H1 (cell line): ENCODE measurements around the gene SCGB2B2. TPM values are rescaled to one million over a fixed set of nuclear protein-coding genes. Genes with fewer than 3 reads are reported as not detected.
A peak's percentile ranks its signal among the peaks of the same experiment; 100 is the strongest.
"Not testable (repeated sequence)": the region's sequence is repeated elsewhere in the genome, so short reads cannot be mapped to it uniquely, and the experiment has no call there.

Experiments
- CTCF ChIA-PET: fragments of 300-600 bp; sonication (Branson Sonifier 250); formaldehyde crosslinking; loops from one replicate; lab custom pipeline; 2021; ENCODE audit not compliant: partially characterized antibody; lab: Charles Lee
- POLR2A ChIA-PET: fragments of 300-600 bp; sonication (Branson Sonifier 250); formaldehyde crosslinking; loops from one replicate; lab custom pipeline; 2021; ENCODE audit warnings: inconsistent platforms; ENCODE audit not compliant: partially characterized antibody; lab: Charles Lee
- DNase-seq, 2 experiments: peaks; one replicate each; pipeline versions ENCODE4 v3.0.0 to v3.0.0-alpha.2; 2010 to 2022; ENCODE audit warnings: low spot score in 2 of 2, low read depth in 1 of 2, mixed read lengths in 1 of 2
- FAIRE-seq: peaks from 2 replicates; lab custom pipeline; 2011; peaks lifted over from hg19 to GRCh38; lab: Jason Lieb, UNC
- H2AFZ ChIP-seq: 2 replicates; pipeline ENCODE4 v1.8.1; 2012; ENCODE audit warnings: low read length, inconsistent platforms
- H2AK5ac ChIP-seq: 2 replicates; pipeline ENCODE4 v1.6.1; 2013; ENCODE audit warnings: low read depth, low read length
- H2BK120ac ChIP-seq: replicated peaks from 2 replicates; pipeline ENCODE3; 2013; ENCODE audit warnings: low read depth, low read length, inconsistent platforms
- H2BK12ac ChIP-seq: 2 replicates; pipeline ENCODE4 v1.6.1; 2013; ENCODE audit warnings: low read depth, low read length
- H2BK15ac ChIP-seq: 2 replicates; pipeline ENCODE4 v1.6.1; 2013; ENCODE audit warnings: low read length
- H2BK20ac ChIP-seq: 2 replicates; pipeline ENCODE4 v1.6.1; 2013; ENCODE audit warnings: low read length
- H2BK5ac ChIP-seq: 2 replicates; pipeline ENCODE4 v1.6.1; 2013; ENCODE audit warnings: low read depth, low read length
- H3K14ac ChIP-seq: 2 replicates; pipeline ENCODE4 v1.6.1; 2013; ENCODE audit warnings: inconsistent platforms; ENCODE audit not compliant: insufficient read length
- H3K18ac ChIP-seq: 2 replicates; pipeline ENCODE4 v1.6.1; 2013; ENCODE audit warnings: low read length; ENCODE audit errors: extremely low read depth
- H3K23ac ChIP-seq: 2 replicates; pipeline ENCODE4 v1.6.1; 2013; ENCODE audit warnings: inconsistent platforms; ENCODE audit not compliant: insufficient read length
- H3K23me2 ChIP-seq: 2 replicates; pipeline ENCODE4 v1.6.1; 2013; ENCODE audit warnings: low read depth, low read length
- H3K27ac ChIP-seq: 2 replicates; pipeline ENCODE4 v1.6.1; 2011; ENCODE audit warnings: low read depth, low read length, inconsistent platforms
- H3K27me3 ChIP-seq, 4 experiments: replicated peaks in 1 of 4; 1 replicate in 1 of 4; 2 replicates in 3 of 4; pipeline versions ENCODE4 v1.6.1 to v1.8.1; 2011 to 2013; ENCODE audit warnings: low read length in 3 of 4, mild to moderate bottlenecking in 3 of 4, inconsistent platforms in 2 of 4, mixed read lengths in 2 of 4, moderate library complexity in 1 of 4; ENCODE audit not compliant: control insufficient read depth in 3 of 4, insufficient read depth in 3 of 4; ENCODE audit errors: extremely low read depth in 1 of 4
- H3K36me3 ChIP-seq, 4 experiments: 2 replicates each; pipeline versions ENCODE4 v1.6.1 to v1.8.1; 2011 to 2013; ENCODE audit warnings: mild to moderate bottlenecking in 4 of 4, low read length in 3 of 4, moderate library complexity in 2 of 4, control low read depth in 1 of 4, inconsistent platforms in 1 of 4; ENCODE audit not compliant: insufficient read depth in 4 of 4, control insufficient read depth in 2 of 4
- H3K4ac ChIP-seq: replicated peaks from 2 replicates; pipeline ENCODE3; 2013; ENCODE audit warnings: low read length, low read depth, mixed read lengths, inconsistent platforms; ENCODE audit not compliant: insufficient read length
- H3K4me1 ChIP-seq, 4 experiments: replicated peaks in 1 of 4; 1 replicate in 1 of 4; 2 replicates in 3 of 4; pipeline versions ENCODE4 v1.6.1 to v1.8.1; 2011 to 2013; ENCODE audit warnings: low read length in 3 of 4, inconsistent platforms in 2 of 4, mixed read lengths in 1 of 4; ENCODE audit not compliant: insufficient read depth in 4 of 4, control insufficient read depth in 3 of 4
- H3K4me2 ChIP-seq, 2 experiments: 2 replicates each; pipeline versions ENCODE4 v1.6.1 to v1.8.1; 2011 to 2013; ENCODE audit warnings: low read depth in 2 of 2, low read length in 2 of 2, control low read depth in 1 of 2, inconsistent platforms in 1 of 2, mild to moderate bottlenecking in 1 of 2; ENCODE audit not compliant: insufficient read depth in 1 of 2
- H3K4me3 ChIP-seq, 4 experiments: fragments of 200-600, 300-600 bp in 1 of 4; sonication (generic), shearing (Covaris generic), sonication (Bioruptor Twin) in 1 of 4; 2 replicates each; pipeline versions ENCODE4 v1.5.1 to v1.8.1; 2011 to 2016; ENCODE audit warnings: low read length in 4 of 4, low read depth in 3 of 4, control low read depth in 2 of 4, inconsistent platforms in 2 of 4, mild to moderate bottlenecking in 2 of 4, mixed read lengths in 1 of 4, moderate library complexity in 1 of 4; ENCODE audit not compliant: insufficient read depth in 2 of 4; ENCODE audit errors: extremely low read depth in 1 of 4
- H3K56ac ChIP-seq: replicated peaks from 2 replicates; pipeline ENCODE3; 2013; ENCODE audit warnings: low read depth, mild to moderate bottlenecking, mixed read lengths, low read length, inconsistent platforms; ENCODE audit not compliant: insufficient read length
- H3K79me1 ChIP-seq: 2 replicates; pipeline ENCODE4 v1.6.1; 2013; ENCODE audit warnings: low read depth, low read length, control low read depth
- H3K79me2 ChIP-seq, 2 experiments: 2 replicates each; pipeline versions ENCODE4 v1.6.1 to v1.8.1; 2012 to 2013; ENCODE audit warnings: low read length in 2 of 2, mild to moderate bottlenecking in 2 of 2, inconsistent platforms in 1 of 2; ENCODE audit not compliant: insufficient read depth in 2 of 2, control insufficient read depth in 1 of 2
- H3K9ac ChIP-seq, 4 experiments: replicated peaks in 1 of 4; 1 replicate in 1 of 4; 2 replicates in 3 of 4; pipeline versions ENCODE4 v1.6.1 to v1.8.1; 2011 to 2013; ENCODE audit warnings: low read depth in 3 of 4, low read length in 3 of 4, control low read depth in 2 of 4, mild to moderate bottlenecking in 2 of 4, moderate library complexity in 2 of 4, inconsistent platforms in 1 of 4; ENCODE audit errors: extremely low read depth in 1 of 4
- H3K9me3 ChIP-seq, 2 experiments: 2 replicates each; pipeline versions ENCODE4 v1.6.1 to v1.8.1; 2012 to 2013; ENCODE audit warnings: mild to moderate bottlenecking in 2 of 2, moderate library complexity in 2 of 2, control low read depth in 1 of 2, inconsistent platforms in 1 of 2, low read depth in 1 of 2, low read length in 1 of 2, mixed read lengths in 1 of 2; ENCODE audit not compliant: insufficient read depth in 2 of 2
- H4K20me1 ChIP-seq, 2 experiments: replicated peaks in 1 of 2; 2 replicates each; pipeline versions ENCODE3 to v1.8.1; 2011 to 2013; ENCODE audit warnings: inconsistent platforms in 2 of 2, low read length in 2 of 2, mild to moderate bottlenecking in 1 of 2; ENCODE audit not compliant: insufficient read depth in 2 of 2, control insufficient read depth in 1 of 2
- H4K5ac ChIP-seq: 2 replicates; pipeline ENCODE4 v1.6.1; 2013; ENCODE audit warnings: low read length, low read depth, mixed read lengths, inconsistent platforms; ENCODE audit not compliant: insufficient read length
- H4K8ac ChIP-seq: 2 replicates; pipeline ENCODE4 v1.8.0; 2013; ENCODE audit warnings: mild to moderate bottlenecking, moderate library complexity, low read length, inconsistent platforms; ENCODE audit not compliant: insufficient read depth; ENCODE audit errors: extremely low read depth
- H4K91ac ChIP-seq: replicated peaks from 2 replicates; pipeline ENCODE3; 2013; ENCODE audit warnings: low read length, mixed read lengths, inconsistent platforms; ENCODE audit not compliant: insufficient read length
- WGBS, 2 experiments: shearing (Covaris generic) in 1 of 2; methylation state at CpG; one replicate each; pipeline versions ENCODE4 v1.1.6 to v1.1.7; 2013 to 2015; ENCODE audit warnings: low lambda C conversion rate in 2 of 2, mixed read lengths in 2 of 2, inconsistent platforms in 1 of 2, low coverage in 1 of 2, missing lambda C conversion rate in 1 of 2; ENCODE audit not compliant: insufficient replicate concordance in 2 of 2, insufficient coverage in 1 of 2, insufficient read length in 1 of 2; ENCODE audit errors: extremely low coverage in 1 of 2, missing lambda C conversion rate in 1 of 2; 5-methylcytosine and 5-hydroxymethylcytosine counted together
- polyA plus RNA-seq, 7 experiments: library from polyadenylated mRNA; depleted of rRNA in 3 of 7; stranded (reverse) in 5 of 7; unstranded in 2 of 7; fragments of >200 nt in 5 of 7; fragments of 200-250 nt in 2 of 7; gene quantifications; 1 replicate in 5 of 7; 2 replicates in 1 of 7; 4 replicates in 1 of 7; pipeline versions ENCODE4 v1.2.1 to v1.2.3, GENCODE V29; 2011 to 2013; ENCODE audit warnings: missing spikeins in 2 of 7, mixed read lengths in 2 of 7
- total RNA-seq: library from RNA; stranded (reverse); fragmentation: NEBNext Ultra II Directional; extraction: Animal tissue kit (Norgen Biotek cat#: 25700); gene quantifications from 2 replicates; pipeline ENCODE4 v1.2.1, GENCODE V29; 2021

Gene SCGB2B2
- total and polyA plus RNA-seq, 2 of the 8 experiments (the other 6 are each of a cell fraction or from before 2014, with no cell fraction given) = 0.09 TPM; not detected in 1

- H4K5ac ChIP-seq, H4K20me1 ChIP-seq, H3K4me1 ChIP-seq, CTCF ChIA-PET, H2AK5ac ChIP-seq, H3K23me2 ChIP-seq, H3K56ac ChIP-seq, DNase-seq, H3K4me3 ChIP-seq, H2BK20ac ChIP-seq, H3K27me3 ChIP-seq, H2AFZ ChIP-seq, H3K79me1 ChIP-seq, H3K36me3 ChIP-seq, H3K79me2 ChIP-seq, H4K8ac ChIP-seq, H3K23ac ChIP-seq, H4K91ac ChIP-seq, H3K14ac ChIP-seq, FAIRE-seq, H3K4me2 ChIP-seq, H3K9ac ChIP-seq, H2BK12ac ChIP-seq, H3K18ac ChIP-seq, H3K4ac ChIP-seq, H3K27ac ChIP-seq, H2BK120ac ChIP-seq, H2BK15ac ChIP-seq: not testable (repeated sequence)
- 0 out of 2 replicates have a peak overlapping the region, but pooled peaks have one; percentile 39 for H2BK5ac ChIP-seq
- POLR2A ChIA-PET = interaction anchor here (0.6 to 2.4 kb wide), 5 partner anchors 8 to 94 kb away, joined by 3 to 11 read pairs (median 6); partner anchors contain the start of genes SCGB2B2 and ZNF302
- 93% methylated on average over 21 of the region's 36 CpGs; no CpG with 5 or more reads in 1 of the 2 experiments for WGBS, 2 experiments
- peaks cover 0 to 18% of the 10 kb centered on the region in 2 experiments; a peak in 1 of 4 replicates for H3K9me3 ChIP-seq
These were observed 8.8 kb downstream of the SCGB2B2 start for GRCh38 chr19:34668077-34668689.
